HT-29 (cell line): ENCODE data around the gene IPO5. TPM values are rescaled to one million over a fixed set of nuclear protein-coding genes. Genes with fewer than 3 reads are reported as not detected.
A peak's percentile ranks its signal among the peaks of the same experiment; 100 is the strongest.

Source experiments
- DNase-seq: peaks from one replicate; pipeline ENCODE4 v3.0.0-alpha.2; 2015; ENCODE audit warnings: low spot score
- total RNA-seq: library from RNA; depleted of rRNA; stranded (reverse); fragments of >200 nt; shearing (Covaris generic); gene quantifications from 2 replicates; pipeline ENCODE4 v1.2.3, GENCODE V29; 2014; rRNA removed

Gene IPO5
- 135 and 162 TPM in 2 replicates for total RNA-seq

DNA sequence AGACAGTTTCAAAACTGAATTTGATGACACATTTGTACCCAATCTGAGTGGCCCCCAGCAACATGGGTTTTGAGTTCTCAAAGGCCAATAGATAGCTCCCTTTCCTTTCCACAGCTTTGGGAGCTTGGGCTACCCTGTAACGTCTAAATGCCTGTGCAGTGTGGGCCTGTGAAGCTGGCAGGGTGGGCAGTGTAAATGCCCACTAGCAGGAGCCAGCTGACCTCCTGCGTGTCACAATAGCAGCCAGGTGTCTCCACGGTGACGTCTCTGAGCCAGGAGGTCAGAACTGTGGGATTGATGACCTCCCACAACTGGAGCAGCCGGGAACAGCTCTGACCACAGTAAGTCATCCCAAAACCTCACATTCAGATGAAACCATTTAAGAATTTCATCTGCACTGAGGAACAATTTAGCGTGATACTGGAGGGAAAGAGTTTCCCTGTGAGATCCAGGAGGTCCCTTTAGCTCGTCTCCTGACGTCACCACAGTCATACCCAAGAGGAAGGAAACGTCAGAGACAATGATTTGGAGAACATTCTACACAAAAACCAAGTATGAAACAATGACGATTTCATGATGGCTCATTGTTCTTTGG is at the start of gene IPO5:
IPO5 (plus strand) TSS at position 300 of the 595 bp plus-strand sequence. CDS start 23,022 bp downstream, outside the sequence.
- DNase-seq, result no peak

DNA sequence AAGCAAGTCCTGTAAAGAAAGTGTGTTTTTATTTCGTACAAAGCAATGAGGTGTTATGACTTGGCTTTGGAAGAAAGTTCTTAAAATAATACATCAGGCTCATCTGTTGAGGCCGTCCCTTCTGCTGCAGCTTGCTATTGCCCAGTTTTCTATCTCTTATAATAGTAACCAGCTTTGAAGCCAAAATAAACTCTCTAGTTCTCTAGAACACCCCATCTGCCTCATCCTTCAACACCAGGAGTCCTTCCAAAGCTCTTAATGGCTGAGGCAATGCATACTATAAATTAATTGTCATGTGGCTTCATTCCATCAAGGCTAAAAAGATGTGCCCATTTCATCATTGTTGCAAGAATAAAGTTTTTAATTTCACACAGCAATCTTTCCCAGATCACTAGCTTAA is 49.4 kb upstream of the IPO5 start:
- DNase-seq, result no peak

DNA sequence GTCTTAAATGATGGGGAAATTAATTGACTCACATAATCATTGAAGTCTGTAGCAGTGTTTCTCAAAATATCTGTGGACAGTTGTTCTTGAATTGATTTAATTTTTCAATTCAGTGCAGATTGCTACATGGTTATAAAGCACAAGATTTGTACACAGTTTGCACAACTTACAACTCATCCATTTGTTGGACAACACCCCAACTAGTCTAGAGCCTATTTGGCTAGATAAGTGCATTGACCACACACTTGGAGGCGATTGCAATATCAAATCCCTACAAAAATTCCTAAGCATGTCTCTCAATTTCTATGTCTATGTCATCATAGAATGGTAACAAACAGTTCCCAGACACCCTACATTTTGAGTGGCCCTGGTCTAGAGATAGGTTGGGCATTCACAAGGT is 48.0 kb upstream of the IPO5 start:
- no peak for DNase-seq

DNA sequence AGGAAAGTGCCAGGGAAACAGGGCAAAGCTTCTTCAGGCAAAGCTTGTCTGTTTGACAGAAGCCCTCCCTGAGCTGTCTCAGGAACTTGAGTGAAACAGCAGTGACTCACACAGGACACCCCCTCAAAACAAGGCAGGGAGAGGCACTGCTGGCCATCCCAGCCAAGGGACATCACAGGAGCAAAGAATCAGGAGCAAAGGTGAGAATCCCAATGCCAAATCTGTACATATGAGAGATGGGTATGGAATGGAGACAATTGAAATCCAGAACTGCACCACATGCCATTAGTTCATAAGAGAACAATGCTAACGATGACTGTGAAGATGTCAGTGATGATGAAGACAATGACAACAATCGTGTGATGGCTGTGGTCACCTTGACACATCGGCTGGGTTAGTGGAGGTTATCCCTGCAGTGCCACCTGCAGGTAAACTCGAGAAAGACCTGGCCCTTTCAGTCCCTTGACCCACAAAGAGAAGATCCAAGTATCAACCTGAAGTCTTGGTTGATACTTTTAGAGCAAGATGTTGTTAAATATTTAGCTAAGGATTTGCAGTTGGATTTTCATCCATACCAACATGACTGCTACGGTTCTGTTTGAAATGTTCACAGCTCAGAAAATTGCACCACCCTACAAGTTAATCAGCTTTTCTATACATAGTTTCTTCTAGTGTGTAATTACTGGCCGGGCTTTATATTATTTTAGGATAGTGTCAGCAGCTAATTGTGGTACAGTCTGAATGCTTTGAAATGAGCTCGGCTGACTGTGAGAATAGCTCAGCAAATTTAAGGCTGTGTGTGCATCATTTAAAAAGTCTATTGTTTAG is 42.0 kb upstream of the IPO5 start:
- peak; percentile 64 for DNase-seq

DNA sequence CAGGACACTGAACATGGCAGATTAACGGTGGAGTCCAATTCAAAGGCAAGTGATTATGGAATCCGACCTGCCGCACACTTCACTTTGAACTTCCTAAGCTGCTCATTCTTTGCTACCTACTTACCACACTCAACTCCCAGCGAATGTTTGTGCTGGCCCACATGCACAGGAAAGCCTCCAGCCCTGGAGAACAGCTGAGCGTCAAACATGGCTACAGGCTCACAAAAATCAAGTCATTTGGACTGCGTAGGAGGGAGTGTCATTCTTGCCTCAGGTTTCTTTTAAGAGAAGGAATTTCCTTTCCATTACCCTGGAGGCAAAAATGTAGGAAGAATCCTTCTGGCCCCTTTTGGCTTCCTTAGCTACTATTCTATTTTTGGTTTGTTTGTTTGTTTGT is 41.3 kb upstream of the IPO5 start:
- no peak for DNase-seq

DNA sequence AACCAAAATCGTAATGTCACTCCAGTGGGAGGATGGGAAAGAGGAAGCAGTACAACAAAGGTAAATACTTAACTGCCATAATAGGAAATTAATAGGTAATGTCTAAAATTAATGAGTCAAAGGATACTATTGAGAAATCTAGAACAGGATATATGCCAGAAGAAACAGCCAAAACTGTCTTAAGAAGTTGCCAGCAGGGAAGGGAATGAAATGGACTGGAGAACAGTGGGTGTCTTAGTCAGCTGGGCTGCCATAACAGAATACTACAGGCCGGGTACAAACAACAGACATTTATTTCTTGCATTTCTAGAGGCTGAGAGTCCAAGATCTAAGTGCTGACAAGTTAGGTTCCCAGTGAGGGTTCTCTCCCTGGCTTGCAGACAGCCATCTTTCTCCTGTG is 40.3 kb upstream of the IPO5 start:
- DNase-seq, result no peak

DNA sequence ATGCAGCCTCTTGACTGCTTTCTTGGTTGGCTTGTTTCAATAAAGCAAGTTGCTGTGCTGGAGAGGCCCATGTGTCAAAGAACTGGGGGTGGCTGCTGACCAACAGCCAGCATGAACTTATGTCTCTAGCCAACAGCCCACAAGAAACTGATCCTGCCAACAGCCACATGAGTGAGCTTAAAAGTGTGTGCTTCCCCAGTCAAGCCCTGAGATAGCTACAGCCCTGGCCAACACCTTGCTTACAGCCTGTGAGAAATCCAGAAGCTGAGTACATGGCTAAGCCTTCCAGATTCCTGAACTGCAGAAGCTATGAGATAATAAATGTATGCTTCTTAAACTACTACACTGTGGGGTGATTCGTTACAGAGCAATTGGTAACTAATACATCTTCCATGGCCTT is 38.9 kb upstream of the IPO5 start:
- DNase-seq, result no peak

DNA sequence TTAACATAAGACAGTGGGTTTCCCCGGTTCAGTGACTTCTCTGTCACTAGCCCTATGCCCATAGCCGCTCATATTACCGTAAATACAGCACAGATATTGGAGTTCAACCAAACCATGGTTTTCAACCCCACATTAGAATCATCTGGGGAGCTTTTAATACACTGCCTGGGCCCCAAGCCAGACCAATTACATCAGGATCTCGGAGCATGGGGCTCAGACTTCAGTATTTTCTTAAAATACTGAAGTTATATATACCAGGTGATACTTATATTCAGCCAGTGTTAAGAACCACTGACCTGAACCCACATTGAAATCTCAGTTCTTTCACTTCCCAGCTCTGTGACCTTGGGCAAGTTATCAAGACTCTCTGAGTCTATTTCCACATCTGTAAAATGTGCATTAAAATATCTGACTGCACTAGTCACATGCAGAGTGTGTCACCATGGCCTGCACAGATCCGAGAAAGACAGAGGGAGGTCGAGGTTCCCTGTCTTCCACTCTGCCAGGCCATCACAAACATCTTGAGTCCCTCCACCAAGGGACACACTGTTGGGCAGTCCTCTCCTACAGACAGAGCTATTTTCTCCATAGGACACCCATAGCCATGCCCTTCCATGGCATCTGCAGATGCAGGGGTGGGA is 32.2 kb upstream of the IPO5 start:
- DNase-seq, result no peak

DNA sequence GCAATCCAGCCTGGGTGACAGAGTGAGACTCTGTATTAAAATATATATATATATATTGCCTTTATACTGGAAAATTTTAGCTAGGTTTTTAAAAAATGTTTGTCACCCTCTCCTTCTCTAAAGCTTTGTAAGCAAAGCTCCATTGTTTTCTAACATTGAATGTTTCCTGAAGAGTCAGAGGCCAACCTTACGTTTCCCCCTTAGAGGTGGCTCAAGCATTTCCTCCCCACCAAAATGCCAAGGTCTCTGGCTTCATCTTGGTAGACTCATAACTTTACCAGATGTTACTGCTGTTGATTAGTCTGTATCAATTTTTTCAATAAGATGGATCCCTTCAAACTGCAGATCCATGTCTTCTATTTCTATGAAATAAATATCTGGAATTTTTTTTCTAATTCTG is 25.2 kb upstream of the IPO5 start:
- no peak for DNase-seq

DNA sequence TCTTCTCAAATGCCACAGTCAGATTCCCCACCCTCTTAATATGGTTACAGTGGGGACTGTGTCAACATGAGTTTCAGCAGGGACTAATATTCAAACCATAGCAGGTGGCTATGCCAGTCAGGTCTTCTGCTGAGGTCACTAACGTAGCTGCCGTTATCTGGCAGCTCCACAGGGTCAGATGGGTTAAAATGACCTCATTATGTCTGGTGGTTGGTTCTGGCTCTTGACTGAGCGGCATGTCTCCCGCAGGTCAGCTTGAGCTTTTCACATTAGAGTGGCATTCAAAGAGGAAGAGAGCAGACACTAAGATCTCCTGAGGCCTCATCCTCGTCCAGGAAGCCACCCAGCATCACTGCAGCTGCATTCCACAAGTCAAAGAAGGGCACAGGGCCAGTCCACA is 21.4 kb upstream of the IPO5 start:
- DNase-seq, result no peak

DNA sequence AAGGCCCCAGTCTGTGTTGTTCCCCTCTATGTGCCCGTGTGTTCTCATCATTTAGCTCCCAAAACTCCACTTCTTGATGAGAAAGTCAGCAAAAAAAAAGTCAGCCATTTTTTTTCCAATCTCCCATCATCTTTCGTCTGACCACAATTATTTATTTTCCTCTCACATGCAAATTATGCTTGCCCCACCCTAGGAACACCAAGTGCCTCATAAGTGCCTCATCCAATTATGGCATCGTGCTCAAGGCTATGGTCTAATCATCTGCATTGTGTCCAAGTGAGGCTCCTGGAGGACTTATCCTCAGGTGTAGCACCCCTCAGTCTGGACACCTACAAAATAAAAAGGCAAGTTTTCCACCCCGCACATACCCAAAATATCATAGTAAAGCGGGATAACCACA is 20.8 kb upstream of the IPO5 start:
- DNase-seq, result no peak

DNA sequence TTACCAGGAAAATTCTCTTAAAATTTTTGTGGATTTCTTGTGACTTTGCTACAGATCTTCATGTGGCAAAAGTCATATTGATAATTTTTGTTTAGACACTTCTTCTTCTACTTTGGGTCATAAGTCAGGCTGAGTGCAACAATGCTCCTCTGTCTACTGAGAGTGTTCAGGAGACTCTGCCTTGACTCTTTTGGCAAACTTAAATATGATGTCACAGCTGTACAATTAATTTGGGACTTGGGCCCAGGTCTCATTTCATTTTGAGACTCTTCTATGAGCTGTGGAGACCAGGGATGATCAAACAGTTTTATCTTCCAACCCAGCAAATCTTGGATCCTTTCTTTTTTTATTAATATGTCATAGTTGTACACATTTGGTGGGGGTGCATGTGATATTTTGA is 19.7 kb upstream of the IPO5 start:
- DNase-seq, result no peak

DNA sequence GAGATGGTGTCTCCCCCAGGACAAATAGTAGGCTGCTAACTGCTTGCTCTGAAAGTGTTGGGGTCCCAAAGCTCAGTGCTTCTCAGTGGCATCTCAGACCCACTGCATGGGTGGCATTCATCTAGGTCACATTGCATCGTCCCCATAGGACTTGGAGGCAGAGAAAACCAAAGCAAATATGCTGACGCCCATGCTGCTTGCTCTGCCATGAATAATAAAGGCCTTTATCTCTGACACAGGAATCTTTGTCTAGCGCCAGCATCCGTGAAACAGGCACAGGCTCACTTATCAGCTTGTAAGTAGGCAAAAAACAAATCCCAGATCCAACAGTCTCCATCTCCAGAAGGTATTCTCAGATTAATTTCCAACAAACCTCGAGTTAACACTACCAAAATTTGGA is 18.9 kb upstream of the IPO5 start:
- no peak for DNase-seq

DNA sequence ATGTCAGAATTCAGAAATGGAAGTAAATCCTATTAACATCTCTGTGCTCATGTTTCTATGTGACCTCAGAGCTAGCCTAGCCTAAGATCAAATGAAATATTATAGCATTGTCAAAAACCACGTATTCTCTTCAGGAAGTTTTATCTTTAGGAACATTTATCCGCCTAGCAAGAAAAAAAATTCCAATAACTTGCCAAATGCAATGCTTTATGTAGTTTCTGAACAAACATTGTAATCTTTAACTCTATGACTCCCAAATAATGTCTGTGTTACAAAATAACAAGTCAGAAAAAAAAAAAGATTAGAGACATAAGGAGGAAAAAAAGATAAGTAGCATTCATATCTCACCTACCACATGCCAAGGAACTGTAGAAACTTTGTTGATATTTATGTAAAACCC is 18.4 kb upstream of the IPO5 start:
- no peak for DNase-seq

DNA sequence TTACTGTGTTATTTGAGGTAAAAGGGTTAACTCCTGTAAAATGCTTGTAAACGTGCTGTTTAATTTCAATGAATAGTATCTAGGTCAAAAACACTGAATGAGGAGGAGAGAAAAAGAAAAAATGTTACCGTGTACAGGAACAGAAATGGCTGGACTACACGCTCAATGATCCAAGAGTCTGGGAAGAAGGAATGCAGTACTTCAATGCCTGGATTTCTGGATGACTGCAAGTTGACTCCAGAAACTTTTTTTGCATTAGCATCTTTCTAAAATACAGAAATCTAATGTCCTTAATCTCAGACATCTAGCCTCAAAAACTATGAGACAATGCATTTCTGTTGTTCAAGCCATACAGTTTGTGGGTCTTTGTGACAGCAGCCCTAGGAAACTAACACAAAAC is 17.4 kb upstream of the IPO5 start:
- DNase-seq, result no peak

DNA sequence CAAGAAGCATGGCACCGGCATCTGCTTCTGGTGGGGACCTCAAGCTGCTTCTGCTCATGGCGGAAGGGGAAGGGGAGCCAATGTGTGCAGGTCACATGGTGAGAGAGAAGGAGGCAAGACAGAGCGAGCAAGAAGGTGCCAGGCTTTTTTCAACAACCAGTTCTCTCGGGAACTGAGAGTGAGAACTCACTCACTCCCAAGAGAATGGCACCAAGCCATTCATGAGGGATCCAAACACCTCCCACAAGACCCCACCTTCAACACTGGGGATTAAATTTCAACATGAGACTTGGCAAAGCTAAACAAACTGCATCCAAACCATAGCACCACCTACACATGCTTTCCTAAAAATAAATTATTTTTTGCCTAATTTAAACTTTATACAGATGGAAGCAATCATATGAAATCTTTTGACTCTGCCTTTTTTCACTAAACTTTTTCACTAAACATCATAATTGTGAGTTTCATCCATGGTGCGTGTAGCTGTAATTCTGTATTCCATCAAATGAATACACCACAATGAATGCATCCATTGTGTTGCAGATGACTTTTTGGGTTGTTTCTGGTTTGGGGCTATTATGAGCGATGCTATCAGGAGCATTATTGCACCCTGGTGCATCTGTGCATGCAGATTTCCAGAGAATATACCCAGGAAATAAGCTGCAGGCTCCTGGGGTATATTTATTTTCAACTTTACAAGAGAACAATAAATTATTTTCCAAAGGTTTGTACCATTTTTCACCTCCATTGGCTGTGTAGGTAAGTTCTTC is 14.6 kb upstream of the IPO5 start:
- no peak for DNase-seq

DNA sequence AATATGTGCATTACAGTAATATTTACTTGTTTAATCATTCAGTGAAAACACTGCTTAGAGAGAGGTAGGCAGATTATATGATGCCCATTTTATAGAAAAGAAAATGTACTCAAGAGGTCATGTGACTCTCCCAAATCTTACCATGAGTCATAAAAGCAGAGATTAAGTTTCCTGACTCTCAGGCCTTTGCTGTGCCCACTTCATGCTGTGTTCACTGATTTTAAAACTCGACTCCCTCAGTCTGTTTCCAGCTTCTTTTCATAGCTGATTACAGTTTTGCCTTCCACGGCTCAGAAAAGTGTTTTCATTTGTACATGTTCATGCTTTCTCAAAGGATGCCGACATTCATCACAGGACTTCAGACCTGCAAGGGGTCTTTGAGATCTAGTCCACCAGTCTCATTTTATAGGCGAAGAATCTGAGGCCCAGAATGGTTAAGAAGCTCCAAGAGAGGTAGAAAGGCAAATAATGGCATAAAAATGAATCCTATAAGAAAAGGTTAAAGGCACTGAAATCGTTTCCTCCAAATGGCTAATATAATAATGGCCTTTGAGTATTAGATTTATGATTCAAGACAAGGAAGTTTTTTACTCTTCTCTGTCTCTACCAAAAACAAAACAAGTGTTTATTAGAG is 9.0 kb upstream of the IPO5 start:
- no peak for DNase-seq

DNA sequence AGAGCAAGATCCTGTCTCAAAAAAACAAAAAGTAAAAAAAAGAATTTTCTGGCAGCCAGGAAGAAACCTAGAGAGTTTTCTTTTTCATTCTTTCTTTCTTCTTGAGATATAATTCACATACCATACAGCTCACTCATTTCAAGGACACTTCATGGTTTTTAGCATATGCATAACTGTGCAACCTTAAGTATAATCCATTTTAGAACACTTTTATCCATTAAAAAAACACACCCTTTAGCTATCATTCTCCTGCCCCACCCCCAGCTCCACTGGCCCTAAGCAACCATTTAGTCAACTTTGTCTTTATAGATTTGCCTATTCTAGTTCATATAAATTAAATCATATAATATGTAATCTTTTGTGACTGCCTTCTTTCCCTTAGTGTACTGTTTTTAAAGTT is 8.1 kb upstream of the IPO5 start:
- no peak for DNase-seq

DNA sequence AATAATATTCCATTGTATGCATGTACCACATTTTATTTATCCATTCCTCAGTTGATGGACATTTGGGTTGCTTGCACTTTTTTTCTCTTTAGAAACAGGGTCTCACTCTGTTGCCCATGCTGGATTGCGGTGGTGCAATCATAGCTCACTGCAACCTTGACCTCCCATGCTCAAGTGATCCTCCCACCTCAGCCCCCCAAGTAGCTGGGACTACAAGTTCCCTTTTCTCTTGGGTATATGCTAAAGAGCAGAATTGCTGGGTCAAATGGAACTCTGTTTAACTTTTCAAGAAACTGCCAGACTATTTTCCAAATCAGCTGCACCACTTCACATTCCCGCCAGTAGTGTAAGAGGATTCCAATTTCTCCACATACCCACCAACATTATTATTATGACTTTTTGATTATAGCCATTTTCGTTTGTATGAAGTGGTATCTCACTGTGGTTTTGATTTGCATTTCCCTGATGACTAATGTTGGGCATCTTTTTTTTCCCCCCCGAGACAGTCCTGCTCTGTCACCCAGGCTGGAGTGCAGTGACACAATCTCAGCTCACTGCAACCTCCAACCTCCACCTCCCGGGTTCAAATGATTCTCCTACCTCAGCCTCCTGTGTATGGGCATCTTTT is 7.6 kb upstream of the IPO5 start:
- no peak for DNase-seq

DNA sequence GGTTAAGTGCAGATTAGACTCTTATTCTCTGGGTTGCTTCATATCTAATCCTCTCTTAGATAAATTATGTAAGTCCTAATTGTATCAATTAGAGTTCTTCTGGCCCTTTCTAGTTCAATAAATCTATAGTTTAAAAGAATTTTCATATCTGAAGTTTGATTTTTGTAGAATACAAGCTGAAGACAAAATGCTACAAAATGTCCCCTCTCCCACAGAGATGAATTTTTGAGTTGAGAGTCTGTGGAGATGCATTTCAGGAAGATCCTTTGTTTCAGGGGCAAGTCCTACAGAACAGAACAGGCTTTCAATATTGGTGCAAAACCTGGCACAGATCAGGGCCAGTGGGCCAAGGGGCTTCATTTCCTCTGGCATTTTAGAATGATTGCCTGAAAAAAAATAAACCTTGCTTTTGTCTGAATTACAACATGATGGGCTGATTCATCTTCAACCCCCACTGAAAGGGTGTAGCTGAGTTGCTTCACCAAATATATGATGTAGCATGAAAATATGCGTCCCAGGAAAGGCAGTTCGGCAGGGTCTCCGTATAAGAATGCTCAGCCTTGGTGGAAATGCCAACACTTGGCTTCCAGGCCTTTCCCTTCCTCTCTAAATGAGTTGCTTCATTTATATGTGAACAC is 6.4 kb upstream of the IPO5 start:
- no peak for DNase-seq

DNA sequence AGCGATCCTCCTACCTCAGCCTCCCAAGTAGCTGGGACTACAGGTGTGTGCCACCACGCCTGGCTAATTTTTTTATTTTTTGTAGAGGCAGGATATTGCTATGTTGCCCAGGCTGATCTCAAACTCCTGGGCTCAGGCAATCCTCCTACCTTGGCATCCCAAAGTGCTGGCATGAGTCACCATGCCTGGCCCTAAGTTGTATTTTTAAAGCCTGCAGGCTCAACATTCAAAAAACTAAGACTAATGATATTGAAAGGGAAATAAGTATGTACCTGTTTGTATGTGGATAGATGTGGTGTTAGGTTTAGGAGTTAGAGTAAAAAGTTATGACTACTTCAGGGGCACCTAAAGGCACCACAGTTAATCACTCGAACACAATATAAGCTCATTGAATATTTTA is 5.4 kb upstream of the IPO5 start:
- DNase-seq, result no peak
